Measurements from ENCODE around the gene SPAG8. TPM values are rescaled to one million over a fixed set of nuclear protein-coding genes. Genes with fewer than 3 reads are reported as not detected.
A peak's percentile ranks its signal among the peaks of the same experiment; 100 is the strongest.

Gene SPAG8
- total and polyA plus RNA-seq, 10 of the 15 experiments (the other 5 are each of a cell fraction or from before 2014, with no cell fraction given), result 0.40 to 1.1 (median 0.72) TPM

GRCh38 chr9:35826071-35826701 is 14.1 kb upstream of the SPAG8 start (continued):
- TF ChIP-seq SPI1 (IDR thresholded peaks at IDR 0.05; ENCODE audit: borderline replicate concordance, insufficient read depth, low read depth, low read length), result no peak
- TF ChIP-seq RCOR1 (conservative IDR thresholded peaks at IDR 0.05; ENCODE audit: low read depth, low read length), result no peak
- no peak for TF ChIP-seq NFXL1 (IDR thresholded peaks at IDR 0.05; ENCODE audit: borderline replicate concordance)
- TF ChIP-seq NRF1 (conservative IDR thresholded peaks at IDR 0.05; ENCODE audit: low read depth, low read length), result no peak
- no peak for TF ChIP-seq RAD51 (IDR thresholded peaks at IDR 0.05)
- TF ChIP-seq MTA3 (IDR thresholded peaks at IDR 0.05; ENCODE audit: borderline replicate concordance, low read length), result no peak
- no peak for TF ChIP-seq ZBED1 (IDR thresholded peaks at IDR 0.05; ENCODE audit: borderline replicate concordance)
- no peak for TF ChIP-seq MXI1 (IDR thresholded peaks at IDR 0.05; ENCODE audit: low read depth, low read length)
- no peak for TF ChIP-seq ZBTB11 (CRISPR knock-in tag; IDR thresholded peaks at IDR 0.05)
- TF ChIP-seq SMAD5 (IDR thresholded peaks at IDR 0.05; ENCODE audit: low read depth), result no peak
- 0 out of 2 replicates have a peak, but pooled peaks have one; percentile 15 for TF ChIP-seq IRF4 (IDR thresholded peaks at IDR 0.05; ENCODE audit: low read depth, low read length)
- TF ChIP-seq E2F4 (IDR thresholded peaks at IDR 0.05; ENCODE audit: low read depth, low read length), result no peak
- TF ChIP-seq MEF2B (IDR thresholded peaks at IDR 0.05; ENCODE audit: partially characterized antibody, poor library complexity, severe bottlenecking), result no peak
- TF ChIP-seq USF2 (IDR thresholded peaks at IDR 0.05; ENCODE audit: borderline replicate concordance, low read depth, low read length), result no peak
- TF ChIP-seq SIX5 (IDR thresholded peaks at IDR 0.05; ENCODE audit: low read depth, low read length, severe bottlenecking), result no peak
- TF ChIP-seq YBX1 (IDR thresholded peaks at IDR 0.05), result no peak
- TF ChIP-seq HDGF (IDR thresholded peaks at IDR 0.05), result no peak; the same call in none of the 2 replicates
- no peak for TF ChIP-seq BRCA1 (IDR thresholded peaks at IDR 0.05; ENCODE audit: low read depth, low read length)
- peak; percentile 56 for TF ChIP-seq ATF7 (IDR thresholded peaks at IDR 0.05; ENCODE audit: low read depth)
- no peak for TF ChIP-seq NR2C1 (IDR thresholded peaks at IDR 0.05)

Data from GM12878 (cell line).